AG08396 (cell line): ENCODE data around the gene BSG.
"Not testable (repeated sequence)": the region's sequence is repeated elsewhere in the genome, so short reads cannot be mapped to it uniquely, and the experiment has no call there.

Experiments
- DNase-seq: peaks from one replicate; pipeline ENCODE4 v3.0.0; 2012; ENCODE audit warnings: low spot score, mixed read lengths

Gene BSG

DNA sequence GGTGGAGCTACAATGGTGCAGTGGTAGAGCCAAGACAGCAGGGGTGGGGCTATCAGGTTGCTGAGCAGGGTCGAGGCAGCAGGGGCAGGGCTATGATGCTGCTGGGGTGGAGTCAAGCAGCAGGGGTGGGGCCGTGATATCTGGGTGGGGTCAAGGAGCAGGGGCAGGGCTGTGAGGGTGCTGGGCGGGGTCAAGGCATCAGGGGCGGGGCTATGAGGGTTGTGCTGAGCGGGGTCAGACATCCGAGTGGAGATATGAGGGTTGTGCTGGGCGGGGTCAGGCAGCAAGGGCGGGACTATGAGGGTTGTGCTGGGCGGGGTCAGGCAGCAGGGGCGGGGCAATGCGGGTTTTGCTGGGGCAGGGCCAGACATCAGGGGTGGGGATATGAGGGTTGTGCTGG, 32.0 kb downstream of the BSG start:
- no peak for DNase-seq

DNA sequence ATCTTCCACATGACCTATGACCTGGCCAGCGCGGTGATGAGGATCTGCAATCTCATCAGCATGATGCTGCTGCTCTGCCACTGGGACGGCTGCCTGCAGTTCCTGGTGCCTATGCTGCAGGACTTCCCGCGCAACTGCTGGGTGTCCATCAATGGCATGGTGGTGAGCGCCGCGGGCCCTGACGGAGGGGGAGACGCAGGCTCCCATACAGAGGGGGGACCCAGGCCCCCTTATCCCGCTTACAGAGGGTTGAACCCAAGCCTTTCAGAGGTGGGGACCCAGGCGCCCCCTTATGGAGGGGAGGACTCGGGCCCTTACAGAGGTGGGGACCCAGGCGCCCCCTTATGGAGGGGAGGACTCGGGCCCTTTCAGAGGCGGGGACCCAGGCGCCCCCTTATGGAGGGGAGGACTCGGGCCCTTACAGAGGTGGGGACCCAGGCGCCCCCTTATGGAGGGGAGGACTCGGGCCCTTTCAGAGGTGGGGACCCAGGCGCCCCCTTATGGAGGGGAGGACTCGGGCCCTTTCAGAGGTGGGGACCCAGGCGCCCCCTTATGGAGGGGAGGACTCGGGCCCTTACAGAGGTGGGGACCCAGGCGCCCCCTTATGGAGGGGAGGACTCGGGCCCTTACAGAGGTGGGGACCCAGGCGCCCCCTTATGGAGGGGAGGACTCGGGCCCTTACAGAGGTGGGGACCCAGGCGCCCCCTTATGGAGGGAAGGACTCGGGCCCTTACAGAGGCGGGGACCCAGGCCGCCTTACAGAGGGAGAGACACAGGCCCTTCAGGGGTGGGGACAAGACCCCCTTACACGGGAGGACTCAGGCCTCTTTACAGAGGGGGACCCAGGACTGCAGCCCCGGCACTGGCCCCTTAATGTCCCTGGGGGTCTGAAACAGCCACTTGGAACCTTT, 32.9 kb downstream of the BSG start:
- DNase-seq = not testable (repeated sequence)

DNA sequence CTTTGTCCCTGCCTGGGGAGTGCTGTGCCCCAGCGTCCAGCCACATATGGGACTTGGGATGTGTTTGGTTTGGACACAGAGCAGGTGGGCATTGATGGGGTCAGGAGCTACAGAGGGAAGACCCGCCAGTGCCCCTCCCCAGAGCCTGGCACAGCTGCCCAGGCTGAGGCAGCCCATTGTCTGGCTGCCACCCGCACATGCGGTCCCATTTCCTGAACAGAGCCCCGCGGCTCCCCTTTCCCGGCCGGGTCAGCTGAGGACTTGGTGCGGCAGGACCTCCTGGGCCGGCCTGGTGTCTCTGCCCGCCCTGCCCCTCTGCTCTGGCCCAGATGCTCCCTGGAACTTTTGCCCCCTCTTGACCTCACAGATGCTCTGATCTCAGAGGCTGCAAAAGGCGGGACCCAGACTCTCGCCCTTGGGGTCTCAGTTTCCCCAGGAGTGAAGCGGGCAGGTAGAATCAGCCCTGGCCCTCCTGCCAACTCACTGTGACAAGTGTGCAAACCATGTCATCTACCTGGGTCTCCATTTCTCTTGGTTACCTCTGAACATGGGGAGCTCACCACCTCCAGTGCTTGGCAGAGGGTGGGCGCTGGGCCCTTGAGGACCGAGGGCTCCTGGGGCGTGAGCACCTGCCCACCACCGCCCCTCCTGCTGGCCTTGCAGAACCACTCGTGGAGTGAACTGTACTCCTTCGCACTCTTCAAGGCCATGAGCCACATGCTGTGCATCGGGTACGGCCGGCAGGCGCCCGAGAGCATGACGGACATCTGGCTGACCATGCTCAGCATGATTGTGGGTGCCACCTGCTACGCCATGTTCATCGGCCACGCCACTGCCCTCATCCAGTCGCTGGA, 35.1 kb downstream of the BSG start:
- no peak for DNase-seq

- DNase-seq = no peak
Observed at GRCh38 chr19:608155-609003, 36.0 kb downstream of the BSG start.

DNA sequence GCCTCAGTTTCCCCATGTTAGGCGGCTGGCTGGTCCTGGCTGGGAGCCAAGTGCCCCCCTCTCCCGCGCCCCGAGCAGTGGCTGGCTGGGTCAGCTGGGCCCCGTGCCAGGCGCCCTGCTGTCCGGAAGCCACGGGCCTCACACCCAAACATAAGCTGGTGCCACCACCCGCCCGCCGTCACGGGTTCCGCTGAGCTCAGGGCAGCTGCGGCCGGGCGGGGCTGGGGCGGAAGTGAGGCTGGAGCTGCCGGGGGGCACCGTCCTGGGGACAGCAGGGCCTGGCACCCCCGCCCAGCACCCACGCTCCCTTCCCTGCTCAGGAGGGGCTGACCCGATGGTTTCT, 36.6 kb downstream of the BSG start:
- DNase-seq = no peak

DNA sequence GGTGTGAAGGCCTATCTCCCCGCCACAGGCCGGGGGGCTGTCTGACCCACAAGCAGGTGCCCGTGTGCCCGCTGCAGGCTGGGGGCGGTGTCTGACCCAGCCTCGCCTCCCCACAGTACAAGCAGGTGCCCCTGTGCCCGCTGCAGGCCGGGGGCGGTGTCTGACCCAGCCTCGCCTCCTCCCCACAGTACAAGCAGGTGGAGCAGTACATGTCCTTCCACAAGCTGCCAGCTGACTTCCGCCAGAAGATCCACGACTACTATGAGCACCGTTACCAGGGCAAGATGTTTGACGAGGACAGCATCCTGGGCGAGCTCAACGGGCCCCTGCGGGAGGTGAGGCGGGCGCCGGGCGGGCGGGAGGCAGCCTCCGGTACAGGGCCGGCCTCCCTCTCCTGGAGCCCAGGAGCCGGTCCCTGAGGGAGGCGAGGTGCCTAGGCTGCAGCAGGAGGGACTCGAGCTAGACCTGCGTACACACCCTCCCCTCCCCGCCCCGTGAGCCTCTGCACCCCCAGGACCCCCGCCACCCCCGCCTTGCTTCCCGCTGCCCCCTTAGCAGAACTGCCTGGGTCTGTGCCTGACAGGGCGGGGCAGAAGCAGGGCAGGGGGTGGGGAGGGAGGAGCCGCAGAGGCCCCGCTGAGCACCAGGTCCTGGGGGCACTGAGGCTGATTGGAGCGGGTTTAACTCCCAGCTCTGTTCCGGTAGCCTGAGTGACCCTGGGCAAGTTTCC, 37.8 kb downstream of the BSG start:
- no peak for DNase-seq

GRCh38 chr19:610801-611480, 38.5 kb downstream of the BSG start:
- DNase-seq = peak; percentile 74

- DNase-seq = peak; percentile 94
Observed at GRCh38 chr19:611481-611868, 39.1 kb downstream of the BSG start.

DNA sequence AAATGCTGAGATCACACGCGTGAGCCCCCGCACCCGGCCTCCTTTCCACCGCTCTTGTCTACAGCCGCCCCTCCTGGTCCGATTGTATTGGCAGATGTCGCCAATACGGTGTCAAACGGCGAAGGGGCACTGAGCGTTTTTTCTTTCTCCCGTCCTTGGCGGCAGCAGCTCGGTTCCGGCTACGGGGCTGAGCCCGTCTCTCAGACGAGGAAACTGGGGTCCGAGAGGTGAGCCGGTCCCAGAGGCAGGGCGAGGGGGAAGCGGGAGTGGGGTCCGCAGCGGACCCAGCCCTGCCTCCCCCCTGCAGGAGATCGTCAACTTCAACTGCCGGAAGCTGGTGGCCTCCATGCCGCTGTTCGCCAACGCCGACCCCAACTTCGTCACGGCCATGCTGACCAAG, 40.5 kb downstream of the BSG start:
- no peak for DNase-seq

DNA sequence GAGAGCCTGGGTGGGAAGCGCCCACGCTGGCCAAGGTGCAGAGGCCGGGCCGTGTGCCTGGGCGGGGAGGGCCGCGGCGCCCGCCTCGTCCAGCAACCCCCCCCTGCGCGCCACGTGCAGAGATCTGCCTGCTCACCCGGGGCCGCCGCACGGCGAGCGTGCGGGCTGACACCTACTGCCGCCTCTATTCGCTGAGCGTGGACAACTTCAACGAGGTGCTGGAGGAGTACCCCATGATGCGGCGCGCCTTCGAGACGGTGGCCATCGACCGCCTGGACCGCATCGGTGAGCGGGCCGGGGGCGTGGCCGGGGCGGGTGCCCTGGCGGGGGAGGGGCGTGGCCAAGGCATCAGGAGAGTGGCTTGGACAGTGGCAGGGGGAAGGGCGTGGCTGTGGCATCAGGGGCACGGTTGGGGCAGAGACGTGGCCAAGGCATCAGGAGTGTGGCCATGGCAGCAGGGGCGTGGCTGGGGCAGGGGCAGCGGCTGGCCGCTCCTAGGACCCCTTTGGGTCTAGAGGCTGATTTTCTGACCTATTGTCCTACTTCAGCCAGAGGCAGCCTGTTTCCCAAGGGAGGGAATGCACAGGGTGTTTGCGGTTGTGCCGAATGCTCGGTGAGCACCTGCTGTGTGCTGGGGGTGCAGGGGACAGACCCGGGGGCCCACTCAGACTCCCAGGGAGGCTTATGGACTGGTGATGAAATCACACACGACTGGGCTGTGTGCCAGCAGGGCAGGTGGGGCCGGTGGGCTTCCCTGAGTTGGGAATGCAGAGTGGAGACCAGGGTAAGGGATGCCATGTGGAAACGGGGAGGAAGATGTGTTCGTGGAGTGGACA, 41.6 kb downstream of the BSG start:
- no peak for DNase-seq

- DNase-seq = no peak
Observed at GRCh38 chr19:615619-616018, 43.2 kb downstream of the BSG start.

- DNase-seq = no peak
Observed at GRCh38 chr19:616062-616700, 43.8 kb downstream of the BSG start.

GRCh38 chr19:616747-617526, 44.5 kb downstream of the BSG start:
- no peak for DNase-seq

- no peak for DNase-seq
Observed at GRCh38 chr19:617551-618246, 45.3 kb downstream of the BSG start.

- DNase-seq = no peak
Observed at GRCh38 chr19:618247-618619, 45.8 kb downstream of the BSG start.

- DNase-seq = no peak
Observed at GRCh38 chr19:618674-619285, 46.4 kb downstream of the BSG start.

DNA sequence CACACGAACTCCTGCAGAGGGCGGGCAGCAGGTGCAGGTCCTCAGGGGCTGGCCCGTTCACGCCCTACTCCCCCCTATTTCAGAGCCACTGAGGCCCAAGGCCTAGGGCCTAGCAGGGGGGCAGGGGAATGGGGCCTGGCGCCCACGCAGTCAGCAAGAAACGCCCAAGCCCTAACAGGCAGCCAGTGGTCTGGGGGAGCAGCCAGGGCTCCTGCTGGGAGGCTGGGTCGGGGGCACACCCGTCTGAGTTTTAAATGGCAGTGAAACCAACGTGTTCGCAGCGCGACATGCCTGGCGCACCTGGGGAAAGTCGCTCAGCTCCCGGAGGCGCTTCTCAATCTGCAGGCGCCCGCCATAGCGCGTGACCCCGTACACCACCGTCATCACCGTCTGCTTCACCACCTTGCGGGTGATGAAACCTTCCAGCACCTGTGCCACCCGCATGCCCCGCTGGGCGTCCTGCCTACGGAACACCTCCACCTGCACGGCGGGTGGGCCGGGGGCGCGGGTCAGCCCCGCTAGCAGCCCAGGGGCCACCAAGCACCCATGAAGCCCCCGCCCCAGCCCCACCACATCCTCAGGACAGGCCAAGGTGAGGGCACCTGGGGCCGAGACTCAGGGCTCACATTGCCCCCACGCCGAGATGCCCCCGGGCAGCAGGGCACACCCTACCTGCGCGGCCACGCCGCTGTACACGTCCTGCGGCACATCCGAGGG, 47.0 kb downstream of the BSG start:
- DNase-seq = no peak
